OCI-LY7 (cell line): ENCODE data around the gene NAT10.

Experiments used
- CTCF ChIP-seq: fragments of 200-600 bp; sonication (generic); conservative IDR thresholded peaks from 2 replicates; pipeline ENCODE4 v1.5.1; 2014; ENCODE audit warnings: mild to moderate bottlenecking, antibody characterized with exemption, low read length, moderate library complexity, mixed read lengths
- EZH2phosphoT487 ChIP-seq: fragments of 200-600 bp; sonication (generic); IDR thresholded peaks from 2 replicates; pipeline ENCODE4 v1.6.1; 2018; ENCODE audit warnings: low read depth, borderline replicate concordance, mild to moderate bottlenecking, mixed run types, antibody characterized with exemption, low read length, moderate library complexity, mixed read lengths

GRCh38 chr11:34086554-34087283, 18.7 kb upstream of the NAT10 start:
- TF ChIP-seq CTCF: no peak
- TF ChIP-seq EZH2phosphoT487: no peak
